K562 (cell line): ENCODE data around the gene FBN3. TPM values are rescaled to one million over a fixed set of nuclear protein-coding genes. Genes with fewer than 3 reads are reported as not detected.

ENCODE experiments used
- DMBX1 ChIP-seq: fragments of 250-450 bp; sonication (Bioruptor Pico); IDR thresholded peaks from 2 replicates; pipeline ENCODE4 v1.8.0; 2022; ENCODE audit warnings: inconsistent platforms, mild to moderate bottlenecking, moderate library complexity, borderline replicate concordance
- EP400 ChIP-seq: fragments of 450-650 bp; IDR thresholded peaks from 2 replicates; pipeline ENCODE4 v1.6.1; 2017; ENCODE audit warnings: antibody characterized with exemption, mild to moderate bottlenecking, moderate library complexity
- ESRRA ChIP-seq: fragments of 450-650 bp; IDR thresholded peaks from 2 replicates; pipeline ENCODE4 v1.6.1; 2014; ENCODE audit warnings: low read depth, mild to moderate bottlenecking, moderate library complexity, borderline replicate concordance
- MAFF ChIP-seq: IDR thresholded peaks from 2 replicates; pipeline ENCODE4 v1.6.1; 2012; ENCODE audit warnings: low read length, improper control_type of control experiment
- MAX ChIP-seq: sonication (generic); formaldehyde crosslinking; IDR thresholded peaks from 2 replicates; pipeline ENCODE4 v1.9.0; 2022; ENCODE audit warnings: mild to moderate bottlenecking, missing genetic modification reagents
- MCM7 ChIP-seq, 2 experiments: fragments of 450-650 bp; IDR thresholded peaks; 2 replicates each; pipeline ENCODE4 v1.6.1; 2016 to 2018
- SMAD4 ChIP-seq: fragments of 250-450 bp; sonication (Bioruptor Pico); conservative IDR thresholded peaks from 2 replicates; pipeline ENCODE4 v1.8.0; 2021; ENCODE audit warnings: inconsistent platforms, mild to moderate bottlenecking, moderate library complexity
- ZFP1 ChIP-seq: fragments of 450-650 bp; formaldehyde crosslinking; IDR thresholded peaks from 2 replicates; pipeline ENCODE4 v1.4.0; 2020; ENCODE audit warnings: mild to moderate bottlenecking, mixed read lengths
- ZNF175 ChIP-seq: fragments of 200-800 bp; sonication (Bioruptor generic); IDR thresholded peaks from 2 replicates; pipeline ENCODE4 v1.6.1; 2016; ENCODE audit warnings: low read depth, mild to moderate bottlenecking, missing genetic modification characterization, missing compliant biosample characterization
- ZNF431 ChIP-seq: sonication (generic); formaldehyde crosslinking; IDR thresholded peaks from 2 replicates; pipeline ENCODE4 v1.8.0; 2022; ENCODE audit warnings: mild to moderate bottlenecking, missing genetic modification reagents
- polyA plus RNA-seq, 8 experiments: library from polyadenylated mRNA; depleted of rRNA in 4 of 8; stranded (reverse) in 5 of 8; unstranded in 3 of 8; fragments of >200 nt; fragmentation: Nextera tagmentation in 2 of 8; fragmentation: Illumina TruSeq in 1 of 8; extraction: Ambion mirVana in 2 of 8; extraction: Trizol in 1 of 8; gene quantifications; 2 replicates each; pipeline versions ENCODE4 v1.2.1 to v1.2.3, GENCODE V29; 2011 to 2014; ENCODE audit warnings: inconsistent platforms in 1 of 8, missing spikeins in 1 of 8
- total RNA-seq, 7 experiments: library from RNA; depleted of rRNA in 6 of 7; stranded (reverse); fragments of >200 nt in 6 of 7; fragmentation: Illumina TruSeq in 2 of 7; extraction: Trizol in 2 of 7; gene quantifications; 2 replicates each; pipeline versions ENCODE4 v1.2.1 to v1.2.3, GENCODE V29; 2011 to 2021; ENCODE audit warnings: low replicate concordance in 1 of 7
- TF ChIP-seq, protein P1 (sequence below): sonication (generic); formaldehyde crosslinking; IDR thresholded peaks from 2 replicates; pipeline ENCODE4 v1.8.0; 2023; ENCODE audit warnings: missing genetic modification reagents, mild to moderate bottlenecking, borderline replicate concordance
- TF ChIP-seq, protein P2 (sequence below), 2 experiments: fragments of 450-650 bp in 1 of 2; sonication (generic) in 1 of 2; formaldehyde crosslinking in 1 of 2; IDR thresholded peaks; 2 replicates each; pipeline versions ENCODE4 v1.7.1 to v1.9.0; 2016 to 2022; ENCODE audit warnings: inconsistent platforms in 1 of 2, mild to moderate bottlenecking in 1 of 2, missing genetic modification reagents in 1 of 2

FBN3 gene
- total and polyA plus RNA-seq, 9 of the 15 experiments (the other 6 are each of a cell fraction or from before 2014, with no cell fraction given): under 0.01 to 0.29 (median 0.01) TPM; not detected in 4

DNA sequence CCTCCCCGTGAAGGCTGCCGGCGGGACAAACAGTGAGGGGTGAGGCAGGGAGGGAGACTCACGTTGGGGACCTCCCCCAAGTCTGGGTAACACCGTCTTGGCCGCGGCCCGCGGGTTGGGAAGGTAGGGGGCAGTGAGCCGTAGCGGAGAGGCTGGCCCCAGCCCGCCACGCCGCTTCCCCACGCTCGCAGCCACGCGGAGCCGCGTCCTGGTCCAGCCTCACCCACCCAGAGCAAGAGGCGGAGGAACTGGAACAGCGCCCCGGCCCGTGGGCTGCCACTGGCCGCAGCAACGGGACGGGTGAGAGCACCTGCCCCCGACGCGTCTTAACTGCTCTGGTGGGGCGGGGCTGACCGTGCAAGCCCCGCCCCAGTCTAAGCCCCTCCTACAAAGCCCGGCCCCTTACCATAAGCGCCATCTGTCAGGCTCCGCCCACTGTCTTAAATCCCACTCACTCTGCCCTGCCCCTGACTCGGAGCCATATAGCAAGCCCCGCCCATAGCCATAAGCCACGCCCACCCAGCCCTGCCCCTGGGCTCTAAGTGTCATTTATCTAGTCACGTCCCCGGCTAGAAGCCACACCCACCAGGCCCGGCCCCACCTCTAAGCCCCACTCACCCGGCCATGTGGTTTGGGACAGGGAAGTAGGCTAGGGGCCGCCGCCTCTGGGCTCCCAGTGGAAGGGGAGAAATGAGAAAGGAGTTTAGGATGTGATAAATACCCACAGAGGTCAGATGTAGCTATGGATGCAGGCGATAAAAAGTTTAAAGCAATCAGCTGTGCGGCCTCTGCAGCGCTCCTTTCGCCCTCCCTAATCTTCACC is 98.9 kb downstream of the FBN3 start (continued):
- TF ChIP-seq, protein P1, sequence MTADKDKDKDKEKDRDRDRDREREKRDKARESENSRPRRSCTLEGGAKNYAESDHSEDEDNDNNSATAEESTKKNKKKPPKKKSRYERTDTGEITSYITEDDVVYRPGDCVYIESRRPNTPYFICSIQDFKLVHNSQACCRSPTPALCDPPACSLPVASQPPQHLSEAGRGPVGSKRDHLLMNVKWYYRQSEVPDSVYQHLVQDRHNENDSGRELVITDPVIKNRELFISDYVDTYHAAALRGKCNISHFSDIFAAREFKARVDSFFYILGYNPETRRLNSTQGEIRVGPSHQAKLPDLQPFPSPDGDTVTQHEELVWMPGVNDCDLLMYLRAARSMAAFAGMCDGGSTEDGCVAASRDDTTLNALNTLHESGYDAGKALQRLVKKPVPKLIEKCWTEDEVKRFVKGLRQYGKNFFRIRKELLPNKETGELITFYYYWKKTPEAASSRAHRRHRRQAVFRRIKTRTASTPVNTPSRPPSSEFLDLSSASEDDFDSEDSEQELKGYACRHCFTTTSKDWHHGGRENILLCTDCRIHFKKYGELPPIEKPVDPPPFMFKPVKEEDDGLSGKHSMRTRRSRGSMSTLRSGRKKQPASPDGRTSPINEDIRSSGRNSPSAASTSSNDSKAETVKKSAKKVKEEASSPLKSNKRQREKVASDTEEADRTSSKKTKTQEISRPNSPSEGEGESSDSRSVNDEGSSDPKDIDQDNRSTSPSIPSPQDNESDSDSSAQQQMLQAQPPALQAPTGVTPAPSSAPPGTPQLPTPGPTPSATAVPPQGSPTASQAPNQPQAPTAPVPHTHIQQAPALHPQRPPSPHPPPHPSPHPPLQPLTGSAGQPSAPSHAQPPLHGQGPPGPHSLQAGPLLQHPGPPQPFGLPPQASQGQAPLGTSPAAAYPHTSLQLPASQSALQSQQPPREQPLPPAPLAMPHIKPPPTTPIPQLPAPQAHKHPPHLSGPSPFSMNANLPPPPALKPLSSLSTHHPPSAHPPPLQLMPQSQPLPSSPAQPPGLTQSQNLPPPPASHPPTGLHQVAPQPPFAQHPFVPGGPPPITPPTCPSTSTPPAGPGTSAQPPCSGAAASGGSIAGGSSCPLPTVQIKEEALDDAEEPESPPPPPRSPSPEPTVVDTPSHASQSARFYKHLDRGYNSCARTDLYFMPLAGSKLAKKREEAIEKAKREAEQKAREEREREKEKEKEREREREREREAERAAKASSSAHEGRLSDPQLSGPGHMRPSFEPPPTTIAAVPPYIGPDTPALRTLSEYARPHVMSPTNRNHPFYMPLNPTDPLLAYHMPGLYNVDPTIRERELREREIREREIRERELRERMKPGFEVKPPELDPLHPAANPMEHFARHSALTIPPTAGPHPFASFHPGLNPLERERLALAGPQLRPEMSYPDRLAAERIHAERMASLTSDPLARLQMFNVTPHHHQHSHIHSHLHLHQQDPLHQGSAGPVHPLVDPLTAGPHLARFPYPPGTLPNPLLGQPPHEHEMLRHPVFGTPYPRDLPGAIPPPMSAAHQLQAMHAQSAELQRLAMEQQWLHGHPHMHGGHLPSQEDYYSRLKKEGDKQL: no peak
- TF ChIP-seq ZNF431 (CRISPR knock-in tag) (no peak), ZFP1 (no peak), ZNF175 (CRISPR knock-in tag) (no peak), SMAD4 (CRISPR knock-in tag) (no peak), DMBX1 (no peak), MCM7 (IDR thresholded peaks at IDR 0.05) (no peak), ESRRA (peak; percentile 57), MAFF (no peak), EP400 (peak; percentile 86), MAX (CRISPR knock-in tag) (peak; percentile 86; the same call in 1 of the 2 replicates)
- TF ChIP-seq, protein P2, sequence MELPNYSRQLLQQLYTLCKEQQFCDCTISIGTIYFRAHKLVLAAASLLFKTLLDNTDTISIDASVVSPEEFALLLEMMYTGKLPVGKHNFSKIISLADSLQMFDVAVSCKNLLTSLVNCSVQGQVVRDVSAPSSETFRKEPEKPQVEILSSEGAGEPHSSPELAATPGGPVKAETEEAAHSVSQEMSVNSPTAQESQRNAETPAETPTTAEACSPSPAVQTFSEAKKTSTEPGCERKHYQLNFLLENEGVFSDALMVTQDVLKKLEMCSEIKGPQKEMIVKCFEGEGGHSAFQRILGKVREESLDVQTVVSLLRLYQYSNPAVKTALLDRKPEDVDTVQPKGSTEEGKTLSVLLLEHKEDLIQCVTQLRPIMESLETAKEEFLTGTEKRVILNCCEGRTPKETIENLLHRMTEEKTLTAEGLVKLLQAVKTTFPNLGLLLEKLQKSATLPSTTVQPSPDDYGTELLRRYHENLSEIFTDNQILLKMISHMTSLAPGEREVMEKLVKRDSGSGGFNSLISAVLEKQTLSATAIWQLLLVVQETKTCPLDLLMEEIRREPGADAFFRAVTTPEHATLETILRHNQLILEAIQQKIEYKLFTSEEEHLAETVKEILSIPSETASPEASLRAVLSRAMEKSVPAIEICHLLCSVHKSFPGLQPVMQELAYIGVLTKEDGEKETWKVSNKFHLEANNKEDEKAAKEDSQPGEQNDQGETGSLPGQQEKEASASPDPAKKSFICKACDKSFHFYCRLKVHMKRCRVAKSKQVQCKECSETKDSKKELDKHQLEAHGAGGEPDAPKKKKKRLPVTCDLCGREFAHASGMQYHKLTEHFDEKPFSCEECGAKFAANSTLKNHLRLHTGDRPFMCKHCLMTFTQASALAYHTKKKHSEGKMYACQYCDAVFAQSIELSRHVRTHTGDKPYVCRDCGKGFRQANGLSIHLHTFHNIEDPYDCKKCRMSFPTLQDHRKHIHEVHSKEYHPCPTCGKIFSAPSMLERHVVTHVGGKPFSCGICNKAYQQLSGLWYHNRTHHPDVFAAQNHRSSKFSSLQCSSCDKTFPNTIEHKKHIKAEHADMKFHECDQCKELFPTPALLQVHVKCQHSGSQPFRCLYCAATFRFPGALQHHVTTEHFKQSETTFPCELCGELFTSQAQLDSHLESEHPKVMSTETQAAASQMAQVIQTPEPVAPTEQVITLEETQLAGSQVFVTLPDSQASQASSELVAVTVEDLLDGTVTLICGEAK (IDR thresholded peaks at IDR 0.05): no peak
- TF ChIP-seq, protein P2 (CRISPR knock-in tag; IDR thresholded peaks at IDR 0.05): no peak
